ENCODE results near the gene UGT2B11.
A peak's percentile ranks its signal among the peaks of the same experiment; 100 is the strongest.
"Not testable (repeated sequence)": the region's sequence is repeated elsewhere in the genome, so short reads cannot be mapped to it uniquely, and the experiment has no call there.

UGT2B11 gene

DNA sequence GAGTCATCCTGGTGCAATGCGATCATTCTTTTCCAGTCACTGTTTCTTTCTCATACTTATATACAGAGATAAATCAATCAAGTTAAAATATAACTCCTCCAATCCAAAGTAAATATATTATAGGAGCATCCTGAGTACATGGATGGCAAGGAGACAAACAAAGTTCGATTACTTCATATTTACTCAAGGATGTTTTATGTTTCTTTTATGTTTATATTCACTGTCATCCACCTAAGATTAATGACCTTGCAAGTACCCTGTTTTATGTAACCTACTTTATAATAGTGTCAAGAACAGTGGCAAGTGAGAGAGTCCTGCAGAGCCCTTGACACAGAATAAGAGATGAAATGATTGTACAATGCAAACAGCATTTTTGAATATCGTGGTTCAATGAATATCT lies at the start of gene UGT2B11:
TSS of gene UGT2B11 (minus strand) at position 33 of the 400 bp plus-strand sequence. CDS start at position 7, 26 bp downstream.
- peak; percentile 79 for DNase-seq

DNA sequence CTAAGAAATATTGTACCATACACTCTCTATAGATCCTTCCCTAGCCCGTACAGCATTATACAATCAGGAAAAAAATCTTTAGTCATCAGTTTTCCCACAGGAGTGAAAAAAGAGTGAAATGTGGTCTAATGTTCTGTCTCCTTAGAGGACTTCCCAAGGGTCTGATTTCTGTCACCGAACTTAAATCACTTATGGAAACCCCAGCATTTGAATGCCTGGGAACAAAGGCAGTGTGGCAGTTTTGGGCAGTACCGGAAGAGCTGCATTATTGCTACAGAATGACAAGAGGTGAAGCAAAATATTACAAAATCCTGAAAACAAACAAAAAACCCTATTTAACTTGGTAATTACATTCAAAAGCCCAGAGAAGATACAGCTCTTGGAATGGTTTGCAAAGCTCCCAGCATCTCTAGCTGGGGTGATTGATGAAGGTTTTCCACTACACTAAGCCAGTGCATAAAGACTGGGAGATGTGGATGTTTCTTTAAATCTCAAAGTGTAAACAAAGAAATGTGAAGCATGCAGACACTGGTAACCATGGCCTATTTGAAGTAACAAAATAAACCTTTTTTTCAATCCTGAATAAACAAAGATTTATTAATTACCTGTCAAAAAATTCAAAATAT lies 38.7 kb upstream of the UGT2B11 start:
- not testable (repeated sequence) for DNase-seq

DNA sequence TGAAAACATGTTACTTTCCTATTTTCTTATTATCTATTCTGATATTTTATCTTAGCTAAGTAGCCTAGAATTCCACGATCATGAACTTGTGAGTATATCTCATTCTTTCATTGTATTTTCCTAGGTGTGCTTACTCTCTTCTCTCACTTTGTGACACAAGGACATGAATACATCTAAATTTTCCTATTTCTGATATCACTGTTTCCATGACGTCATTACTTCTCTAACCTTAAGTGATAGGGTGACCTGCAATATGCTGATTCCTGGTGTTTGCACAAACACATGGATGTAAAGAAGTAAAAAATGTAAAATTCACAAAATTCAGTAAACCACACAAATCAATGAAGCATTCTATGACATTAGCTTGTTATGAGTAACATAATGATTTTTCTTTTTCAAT lies 36.3 kb upstream of the UGT2B11 start:
- not testable (repeated sequence) for DNase-seq

DNA sequence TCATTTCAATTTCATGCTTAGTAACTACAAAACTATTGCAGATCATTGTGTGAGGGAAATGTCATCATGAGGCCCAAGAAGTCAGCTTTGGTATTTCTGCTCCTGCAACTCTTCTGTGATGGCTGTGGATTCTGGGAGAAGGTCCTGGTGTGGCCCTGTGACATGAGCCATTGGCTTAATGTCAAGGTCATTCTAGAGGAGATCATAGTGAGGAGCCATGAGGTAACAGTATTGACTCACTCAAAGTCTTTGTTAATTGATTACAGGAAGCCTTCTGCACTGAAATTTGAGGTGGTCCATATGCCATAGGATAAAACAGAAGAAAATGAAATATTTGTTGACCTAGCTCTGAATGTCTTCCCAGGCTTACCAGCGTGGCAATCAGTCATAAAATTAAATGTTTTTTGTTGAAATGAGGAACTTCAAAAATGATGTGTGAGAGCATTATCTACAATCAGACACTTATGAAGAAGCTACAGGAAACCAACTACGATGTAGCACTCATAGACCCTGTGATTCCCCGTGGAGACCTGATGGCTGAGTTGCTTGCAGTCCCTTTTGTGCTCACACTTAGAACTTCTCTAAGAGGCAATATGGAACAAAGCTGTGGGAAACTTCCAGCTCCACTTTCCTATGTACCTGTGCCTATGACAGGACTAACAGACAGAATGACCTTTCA lies 28.2 kb upstream of the UGT2B11 start:
- not testable (repeated sequence) for DNase-seq

DNA sequence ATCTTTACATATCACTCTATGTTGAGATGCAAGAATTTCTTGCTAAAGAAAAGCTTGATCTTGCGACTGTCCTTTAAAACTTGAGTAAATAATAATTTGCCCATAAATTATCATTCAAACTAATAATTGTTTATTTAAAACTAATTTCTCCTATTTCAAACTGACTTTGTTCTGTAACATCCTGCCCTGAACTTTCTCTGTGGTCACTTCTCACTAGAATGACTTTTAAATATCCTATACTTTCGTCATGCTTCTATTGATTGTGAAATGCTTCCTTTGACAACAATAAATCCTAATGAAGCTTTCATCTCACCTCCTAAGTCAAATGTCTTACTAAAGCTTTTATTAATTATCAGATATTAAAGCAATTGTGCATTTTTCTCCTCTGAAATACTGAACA lies 27.2 kb upstream of the UGT2B11 start:
- not testable (repeated sequence) for DNase-seq

DNA sequence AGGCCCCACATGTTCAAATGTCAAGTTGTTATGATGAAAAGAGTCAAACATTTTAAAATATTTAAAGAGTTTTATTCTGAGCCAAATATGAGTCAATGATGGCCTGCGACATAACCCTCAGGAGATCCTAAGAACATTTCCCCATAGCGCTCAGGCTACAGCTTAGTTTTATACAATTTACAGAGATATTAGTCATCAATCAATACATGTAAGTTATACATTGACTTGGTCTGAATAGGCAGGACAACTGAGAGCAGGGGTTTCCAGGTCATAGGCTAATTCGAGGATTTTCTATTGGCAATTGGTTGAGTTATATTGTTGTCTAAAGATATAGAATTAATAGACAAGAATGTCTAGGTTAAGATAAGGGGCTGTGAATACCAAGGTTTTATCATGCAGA lies 26.2 kb upstream of the UGT2B11 start:
- not testable (repeated sequence) for DNase-seq

DNA sequence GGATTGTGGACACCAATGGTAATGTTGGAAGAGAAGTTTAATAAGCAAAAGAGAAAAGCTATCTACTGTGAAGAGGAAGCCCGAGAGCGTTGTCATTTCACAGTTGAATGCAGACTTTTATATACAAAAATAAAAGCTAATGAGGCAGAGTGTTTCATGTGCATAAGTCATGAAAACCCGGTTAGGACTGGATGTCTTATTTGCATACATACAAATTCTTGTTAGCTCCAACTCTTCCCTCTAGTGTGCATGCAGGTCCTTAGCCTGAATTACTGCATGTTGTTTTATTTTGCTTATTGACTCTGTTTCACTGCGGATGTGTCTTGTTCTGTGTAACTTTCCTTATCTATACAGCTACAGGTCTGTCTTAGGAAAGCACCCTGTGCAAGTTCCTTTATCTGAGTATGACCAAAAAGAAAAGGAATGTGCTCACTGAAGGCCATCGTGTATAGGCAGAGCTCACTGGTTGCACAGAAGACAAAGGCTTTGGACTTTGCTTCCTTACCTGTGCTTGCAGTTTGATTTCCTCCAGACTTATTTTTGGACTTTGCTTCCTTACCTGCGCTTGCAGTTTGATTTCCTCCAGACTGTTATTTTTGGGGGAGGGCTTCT lies 25.1 kb upstream of the UGT2B11 start:
- no peak for DNase-seq

DNA sequence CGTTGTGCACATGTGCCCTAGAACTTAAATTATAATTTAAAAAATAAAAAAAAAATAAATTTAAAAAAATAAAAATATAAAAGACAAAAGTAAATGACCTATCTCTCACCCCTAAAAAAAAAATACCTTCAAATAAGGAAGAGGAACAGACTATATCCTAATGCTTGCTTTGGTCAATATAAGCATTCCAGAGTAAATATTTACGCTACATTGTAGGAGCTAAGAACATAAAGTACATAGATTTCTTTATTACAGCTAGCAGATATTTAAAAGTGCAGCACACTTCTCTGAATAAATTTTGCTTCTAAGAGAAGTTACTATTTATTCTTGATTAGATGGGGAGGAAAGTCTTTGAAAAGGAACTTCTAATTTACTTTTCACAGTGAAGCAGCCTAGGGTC lies 24.5 kb upstream of the UGT2B11 start:
- DNase-seq = no peak

DNA sequence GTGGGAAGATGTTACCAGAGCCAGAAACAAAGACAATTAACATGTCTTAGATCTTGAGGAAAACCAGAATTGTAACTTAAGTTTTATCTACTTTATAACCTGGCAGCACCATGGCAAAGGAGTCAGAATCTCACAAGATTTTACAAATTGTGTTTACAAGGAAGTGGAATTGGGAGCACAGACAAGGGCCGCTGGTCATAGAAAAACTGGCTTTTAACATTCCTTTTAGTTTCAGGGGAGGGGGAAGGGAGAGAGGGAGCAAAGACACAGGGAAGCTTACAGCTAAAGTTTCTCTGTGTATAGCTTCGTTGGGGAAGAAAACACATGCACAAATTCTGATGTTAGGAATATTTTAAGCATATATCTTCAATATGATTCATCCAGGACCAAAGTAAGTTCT lies 10.3 kb upstream of the UGT2B11 start:
- no peak for DNase-seq

DNA sequence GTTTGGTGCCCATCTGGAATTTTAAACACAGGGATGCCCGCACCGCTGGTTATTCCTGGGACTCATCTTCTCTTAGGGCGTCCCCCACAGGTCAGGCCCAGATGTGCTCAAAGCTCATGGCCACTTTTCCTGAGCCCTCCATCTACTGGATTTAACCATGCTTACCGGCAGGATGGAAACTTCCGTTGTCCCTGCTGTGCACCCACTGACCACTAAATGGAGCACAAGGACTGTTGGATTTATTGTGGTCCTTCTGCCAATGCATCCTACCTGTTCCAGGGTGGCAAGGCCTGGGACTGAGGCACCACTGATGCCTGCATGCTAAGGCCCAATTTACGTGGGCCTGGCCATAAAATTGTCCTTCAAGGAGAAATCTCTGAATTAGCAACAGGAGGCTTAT lies 8.7 kb upstream of the UGT2B11 start:
- DNase-seq = not testable (repeated sequence)

DNA sequence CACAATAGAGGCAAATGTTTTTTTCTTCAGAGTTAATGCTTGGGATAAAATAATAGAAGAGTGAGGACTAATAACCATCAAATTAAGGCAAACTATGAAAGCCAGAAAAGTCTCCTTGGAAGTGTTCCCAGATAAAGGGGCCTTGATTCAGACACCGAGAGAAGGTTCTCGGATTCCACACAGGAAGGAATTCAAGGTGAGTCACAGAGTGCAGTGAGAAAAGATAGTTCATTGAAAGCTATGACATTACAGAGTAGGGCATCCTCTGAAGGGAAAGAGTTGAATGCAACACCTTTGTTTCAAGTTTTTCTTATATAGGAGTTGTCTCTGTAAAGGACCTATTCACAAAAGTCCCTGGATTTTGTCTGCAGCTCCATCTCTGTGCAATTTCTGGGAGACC lies 3.9 kb upstream of the UGT2B11 start:
- DNase-seq = not testable (repeated sequence)

DNA sequence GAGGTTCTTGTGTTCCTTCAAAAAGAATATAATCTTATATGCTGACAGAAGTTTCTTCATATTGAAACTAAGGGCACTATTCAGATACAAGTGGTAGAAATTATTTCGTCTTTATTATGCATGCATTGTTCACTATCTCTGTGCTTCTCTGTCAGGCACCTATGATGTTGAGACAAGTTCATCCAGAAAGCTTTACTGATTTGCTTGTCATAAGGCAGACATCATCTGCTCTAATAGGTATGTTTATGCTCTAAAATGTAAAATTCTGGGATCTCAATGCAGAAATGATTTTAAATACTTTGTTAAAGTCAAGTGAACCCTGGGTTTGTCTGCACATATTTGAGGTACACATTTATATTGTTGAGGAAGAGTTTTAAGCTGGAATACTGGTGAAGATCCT lies 3.6 kb downstream of the UGT2B11 start:
- no peak for DNase-seq

DNA sequence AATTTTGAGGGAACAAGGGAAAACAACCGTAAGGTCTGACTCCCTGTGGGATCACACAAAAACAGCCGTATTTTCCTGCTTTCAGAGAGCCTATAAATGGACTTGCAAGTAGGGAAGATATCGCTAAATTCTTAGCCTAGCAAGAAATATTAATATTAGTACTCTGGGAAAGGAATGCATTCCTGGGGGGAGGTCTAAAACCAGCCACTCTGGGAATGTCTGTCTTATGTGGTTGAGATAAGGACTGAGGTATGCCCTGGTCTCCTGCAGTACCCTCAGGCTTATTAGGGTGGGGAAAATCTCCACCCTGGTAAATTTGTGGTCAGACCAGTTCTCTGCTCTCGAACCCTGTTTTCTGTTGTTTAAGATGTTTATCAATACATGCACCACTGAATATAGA lies 16.0 kb downstream of the UGT2B11 start:
- DNase-seq = not testable (repeated sequence)

DNA sequence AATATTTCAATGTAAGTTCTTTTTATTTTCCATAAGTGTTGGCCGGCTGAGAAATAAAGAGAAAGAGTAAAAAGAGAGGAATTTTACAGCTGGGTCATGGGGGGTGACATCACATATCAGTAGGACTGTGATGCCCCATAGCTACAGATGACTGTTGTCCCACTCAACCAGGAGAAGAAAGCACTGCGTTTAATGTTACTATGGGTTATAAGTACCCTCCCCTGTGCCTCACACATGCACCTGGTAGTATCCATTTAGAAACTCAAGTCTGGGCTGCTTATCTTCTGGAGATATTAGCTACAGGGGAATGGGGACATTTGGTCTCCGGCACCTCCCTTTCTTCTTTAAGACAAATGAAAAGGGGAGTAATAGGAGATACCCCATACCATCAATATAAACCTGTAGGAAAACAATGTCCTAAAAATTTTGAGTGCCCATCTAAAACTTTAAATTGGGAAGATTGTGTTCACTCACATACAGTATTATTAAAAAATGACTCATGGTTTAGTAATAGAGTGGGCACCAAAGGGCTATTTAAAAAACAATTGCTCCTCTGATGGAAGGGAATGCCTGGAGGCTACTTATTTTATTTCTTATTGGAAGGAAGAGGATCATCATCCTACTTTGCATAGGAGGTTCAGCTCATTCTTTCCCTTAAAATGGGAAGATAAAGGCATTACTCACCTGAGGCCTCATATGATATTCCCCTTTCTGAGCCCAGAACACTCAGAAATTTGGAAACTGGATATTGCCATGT lies 18.2 kb downstream of the UGT2B11 start:
- DNase-seq = no peak

DNA sequence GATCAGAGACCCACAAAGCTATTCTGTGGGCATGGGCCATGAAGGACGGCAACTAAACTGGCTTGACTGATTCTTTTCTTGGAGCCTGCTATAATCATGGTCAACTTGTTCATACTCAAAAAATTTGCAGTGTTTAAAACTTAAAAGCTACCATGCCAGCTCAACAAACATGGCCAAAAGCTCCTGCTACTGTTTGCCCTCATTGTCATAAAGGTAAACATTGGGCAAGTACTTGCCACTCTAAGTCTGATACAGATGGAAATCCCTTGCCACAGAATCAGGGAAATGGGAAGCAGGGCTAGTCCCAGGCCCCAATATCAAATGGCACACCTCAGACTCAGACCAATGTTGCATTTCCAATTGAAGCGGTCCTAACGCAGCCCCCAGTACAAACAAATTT lies 20.4 kb downstream of the UGT2B11 start:
- DNase-seq = peak; percentile 10

DNA sequence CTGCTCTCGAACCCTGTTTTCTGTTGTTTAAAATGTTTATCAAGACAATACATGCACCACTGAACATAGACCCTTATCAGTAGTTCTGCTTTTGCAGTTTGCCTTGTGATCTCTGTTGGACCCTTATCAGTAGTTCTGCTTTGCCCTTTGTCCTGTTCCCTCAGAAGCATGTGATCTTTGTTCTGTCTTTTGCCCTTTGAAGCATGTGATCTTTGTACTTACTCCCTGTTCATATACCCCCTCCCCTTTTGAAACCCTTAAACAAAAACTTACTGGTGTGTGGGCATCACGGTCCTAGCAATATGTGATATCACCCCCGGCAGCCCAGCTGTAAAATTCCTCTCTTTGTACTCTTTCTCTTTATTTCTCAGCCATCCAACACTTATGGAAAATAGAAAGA lies 22.6 kb downstream of the UGT2B11 start:
- DNase-seq = not testable (repeated sequence)

DNA sequence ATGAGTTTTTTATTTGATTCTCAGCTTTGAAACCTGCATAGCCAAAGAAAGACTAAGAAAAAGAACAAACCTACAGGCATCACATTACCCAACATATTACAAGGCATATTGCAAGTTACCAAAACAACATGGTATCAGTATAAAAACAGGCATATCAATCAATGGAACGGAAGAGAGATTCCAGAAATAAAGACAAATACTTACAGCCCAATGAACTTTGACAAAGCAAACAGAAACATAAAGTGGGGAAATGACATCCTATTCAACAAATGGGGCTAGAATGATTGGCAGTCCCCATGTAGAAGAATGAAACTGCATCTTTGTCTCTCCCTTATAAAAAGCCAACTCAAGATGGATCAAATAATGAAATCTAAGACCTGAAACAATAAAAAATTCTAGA lies 23.9 kb downstream of the UGT2B11 start:
- DNase-seq = not testable (repeated sequence)

DNA sequence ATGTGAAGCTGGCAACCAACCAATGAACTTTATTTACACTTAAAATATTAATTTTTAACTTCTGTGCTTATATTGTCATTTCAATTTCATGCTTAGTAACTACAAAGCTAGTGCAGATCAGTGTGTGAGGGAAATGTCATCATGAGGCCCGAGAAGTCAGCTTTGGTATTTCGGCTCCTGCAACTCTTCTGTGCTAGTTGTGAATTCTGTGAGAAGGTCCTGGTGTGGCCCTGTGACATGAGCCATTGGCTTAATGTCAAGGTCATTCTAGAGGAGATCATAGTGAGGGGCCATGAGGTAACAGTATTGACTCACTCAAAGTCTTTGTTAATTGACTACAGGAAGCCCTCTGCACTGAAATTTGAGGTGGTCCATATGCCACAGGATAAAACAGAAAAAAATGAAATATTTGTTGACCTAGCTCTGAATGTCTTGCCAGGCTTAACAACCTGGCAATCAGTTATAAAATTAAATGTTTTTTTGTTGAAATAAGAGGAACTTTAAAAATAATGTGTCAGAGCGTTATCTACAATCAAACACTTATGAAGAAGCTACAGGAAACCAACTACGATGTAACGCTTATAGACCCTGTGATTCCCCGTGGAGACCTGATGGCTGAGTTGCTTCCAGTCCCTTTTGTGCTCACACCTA lies 32.9 kb downstream of the UGT2B11 start:
- DNase-seq = not testable (repeated sequence)

DNA sequence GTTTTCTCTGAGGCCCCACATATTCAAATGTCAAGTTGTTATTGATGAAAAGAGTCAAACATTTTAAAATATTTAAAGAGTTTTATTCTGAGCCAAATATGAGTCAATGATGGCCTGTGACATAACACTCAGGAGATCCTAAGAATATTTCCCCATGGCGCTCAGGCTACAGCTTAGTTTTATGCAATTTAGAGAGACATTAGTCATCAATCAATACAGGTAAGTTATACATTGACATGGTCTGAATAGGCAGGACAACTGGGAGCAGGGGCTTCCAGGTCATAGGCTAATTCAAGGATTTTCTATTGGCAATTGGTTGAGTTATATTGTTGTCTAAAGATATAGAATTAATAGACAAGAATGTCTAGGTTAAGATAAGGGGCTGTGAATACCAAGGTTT lies 34.7 kb downstream of the UGT2B11 start:
- DNase-seq = not testable (repeated sequence)

DNA sequence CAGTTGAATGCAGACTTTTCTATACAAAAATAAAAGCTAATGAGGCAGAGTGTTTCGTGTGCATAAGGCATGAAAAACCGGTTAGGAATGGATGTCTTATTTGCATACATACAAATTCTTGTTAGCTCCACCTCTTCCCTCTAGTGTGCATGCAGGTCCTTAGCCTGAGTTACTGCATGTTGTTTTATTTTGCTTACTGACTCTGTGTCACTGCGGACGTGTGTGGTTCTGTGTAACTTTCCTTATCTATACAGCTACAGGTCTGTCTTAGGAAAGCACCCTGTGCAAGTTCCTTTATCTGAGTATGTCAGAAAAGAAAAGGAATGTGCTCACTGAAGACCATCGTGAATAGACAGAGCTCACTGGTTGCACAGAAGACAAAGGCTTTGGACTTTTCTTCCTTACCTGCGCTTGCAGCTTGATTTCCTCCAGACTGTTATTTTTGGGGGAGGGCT lies 35.8 kb downstream of the UGT2B11 start:
- DNase-seq = not testable (repeated sequence)

DNA sequence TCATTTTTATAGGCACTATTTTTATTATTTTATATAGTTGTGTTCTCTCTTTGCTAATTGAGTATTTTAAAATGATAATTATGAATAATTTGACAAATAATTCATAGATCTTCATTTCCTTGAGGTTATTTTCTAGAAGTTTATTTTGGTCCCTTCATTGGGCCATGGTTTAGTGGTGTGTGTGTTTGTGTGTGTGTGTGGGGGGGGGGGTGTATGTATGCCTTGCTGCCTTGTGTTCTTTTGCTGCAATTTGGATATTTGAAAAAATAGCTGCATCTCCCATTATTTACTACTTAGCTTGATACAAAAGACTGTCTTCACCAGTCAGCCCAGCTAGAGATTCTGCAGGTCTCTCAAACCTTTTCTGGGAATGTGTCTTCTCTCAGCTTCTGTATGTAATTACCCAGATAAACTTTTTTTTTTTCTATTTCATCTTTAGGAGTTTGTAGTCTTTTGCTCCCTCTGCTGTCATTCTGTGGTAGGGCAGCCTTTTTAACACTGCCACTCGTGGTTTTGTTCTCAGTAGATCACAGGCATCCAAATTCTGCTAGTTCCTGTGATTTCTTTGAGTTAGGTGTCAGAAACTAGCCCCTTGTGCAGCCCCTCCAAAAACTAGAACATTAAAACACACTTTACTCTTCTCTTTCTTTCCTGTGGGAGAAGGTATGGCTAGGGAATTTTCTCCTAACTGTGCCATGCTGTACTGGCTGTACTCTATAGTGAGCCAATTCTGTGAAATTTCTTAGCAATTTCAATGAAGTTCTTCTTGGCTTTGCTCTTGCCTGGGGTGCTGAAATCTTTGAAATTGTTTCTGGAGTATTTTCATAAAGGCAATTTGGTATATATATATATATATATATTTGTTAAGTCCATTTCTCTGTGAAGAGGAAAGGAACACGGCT lies 44.1 kb downstream of the UGT2B11 start:
- peak; percentile 84 for DNase-seq

DNA sequence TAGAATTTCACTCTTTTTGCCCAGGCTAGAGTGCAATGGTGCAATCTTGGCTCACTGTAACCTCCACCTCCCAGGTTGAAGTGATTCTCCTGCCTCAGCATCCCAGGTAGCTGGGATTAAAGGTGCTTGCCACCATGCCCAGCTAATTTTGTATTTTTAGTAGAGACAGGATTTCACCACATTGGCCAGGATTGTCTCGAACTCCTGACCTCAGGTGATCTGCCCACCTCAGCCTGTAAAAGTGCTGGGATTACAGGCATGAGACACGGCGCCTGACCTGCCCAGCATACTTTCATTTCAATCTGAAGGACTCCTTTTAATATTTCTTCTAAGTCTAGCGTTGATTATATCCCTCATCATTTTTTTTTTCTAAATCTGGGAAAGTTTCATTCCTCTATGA lies 45.4 kb downstream of the UGT2B11 start:
- DNase-seq = not testable (repeated sequence)
